Measurements from ENCODE around the gene B9D2. TPM values are rescaled to one million over a fixed set of nuclear protein-coding genes. Genes with fewer than 3 reads are reported as not detected.

B9D2 gene
- total RNA-seq, 2 experiments from 2014 or later, result 4.7 to 5.1 TPM

DNA sequence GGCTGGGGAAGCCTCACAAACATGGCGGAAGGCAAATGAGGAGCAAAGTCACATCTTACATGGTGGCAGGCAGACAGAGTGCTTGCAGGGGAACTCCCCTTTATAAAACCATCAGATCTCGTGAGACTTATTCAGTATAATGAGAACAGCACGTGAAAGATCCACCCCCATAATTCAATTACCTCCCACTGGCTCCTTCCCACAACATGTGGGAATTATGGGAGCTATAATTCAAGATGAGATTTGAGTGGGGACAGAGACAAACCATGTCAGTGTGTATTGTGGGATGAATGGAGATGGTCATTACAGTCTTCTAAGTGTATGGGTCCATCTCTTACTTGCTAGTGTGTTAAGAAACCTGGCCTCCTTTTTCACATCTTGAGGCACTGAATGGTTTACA is 38.1 kb upstream of the B9D2 start:
- CTCF ChIA-PET, result interaction anchor here (1.2 kb wide), 1 partner anchor 162 kb away, joined by 4 read pairs; no protein-coding TSS in a partner anchor
- H3K27me3 Mint-ChIP-seq, result no peaks in the 10 kb centered on the region
- no peaks in the 10 kb centered on the region for H3K9me3 Mint-ChIP-seq
- no peak overlapping the region for H3K4me3 Mint-ChIP-seq
- POLR2A ChIA-PET, result no interaction called here
- H3K27ac Mint-ChIP-seq, result no peak overlapping the region
- intact Hi-C loops (cut with micrococcal nuclease), result no loop called here
- no peak for DNase-seq
- H3K36me3 Mint-ChIP-seq, result no peaks in the 10 kb centered on the region
- H3K4me1 Mint-ChIP-seq (ENCODE audit: low read depth), result peaks cover 27% of the 10 kb centered on the region

DNA sequence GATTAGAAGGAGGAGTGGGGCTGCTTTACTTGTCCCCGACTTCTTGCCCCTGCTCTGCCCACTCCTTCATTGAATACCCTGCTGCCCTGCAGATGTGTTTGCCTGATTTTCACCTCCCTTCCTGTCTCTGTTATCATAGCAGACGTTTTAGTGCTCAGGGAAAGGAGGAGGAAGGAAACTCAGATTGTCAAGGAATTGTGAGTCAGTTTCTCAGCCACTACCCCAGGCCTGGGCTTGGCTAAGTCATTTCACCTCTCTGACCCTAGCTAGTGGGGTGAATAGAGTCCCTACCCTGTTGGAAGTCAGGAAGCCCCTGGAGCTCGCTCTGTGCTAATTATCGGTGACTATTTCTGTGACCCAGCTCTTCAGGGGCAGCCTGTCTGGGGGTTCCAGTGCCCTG is 37.5 kb upstream of the B9D2 start:
- Mint-ChIP-seq H3K9me3 (no peaks in the 10 kb centered on the region), H3K36me3 (no peaks in the 10 kb centered on the region), H3K27me3 (no peaks in the 10 kb centered on the region), H3K27ac (no peak overlapping the region), H3K4me3 (no peak overlapping the region), H3K4me1 (ENCODE audit: low read depth) (peaks cover 29% of the 10 kb centered on the region)
- intact Hi-C loops (cut with micrococcal nuclease), result no loop called here
- DNase-seq, result no peak
- ChIA-PET POLR2A (no interaction called here), CTCF (interaction anchor here (0.5 kb wide), 1 partner anchor 139 kb away, joined by 3 read pairs; no protein-coding TSS in a partner anchor)

DNA sequence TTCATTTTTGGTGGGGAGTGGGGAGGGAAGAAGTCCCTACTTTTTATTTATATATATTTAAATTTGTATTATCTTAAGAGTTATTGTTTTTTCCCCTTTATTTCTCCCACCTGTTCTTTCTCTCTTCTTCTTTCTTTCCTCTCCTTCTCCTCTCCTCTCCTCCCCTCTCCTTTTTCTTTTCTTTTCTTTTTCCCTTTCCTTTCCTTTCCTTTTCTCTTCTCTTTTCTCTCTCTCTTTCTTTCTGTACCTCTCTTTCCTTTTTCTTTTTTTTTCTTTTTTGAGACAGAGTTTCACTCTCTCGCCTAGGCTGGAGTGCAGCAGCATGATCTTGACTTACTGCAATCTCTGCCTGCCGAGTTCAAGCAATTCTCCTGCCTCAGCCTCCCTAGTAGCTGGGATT is 35.6 kb upstream of the B9D2 start:
- intact Hi-C loops (cut with micrococcal nuclease), result no loop called here
- H3K4me3 Mint-ChIP-seq, result no peak overlapping the region
- DNase-seq, result no peak
- H3K27me3 Mint-ChIP-seq, result no peaks in the 10 kb centered on the region
- H3K36me3 Mint-ChIP-seq, result peaks cover 2% of the 10 kb centered on the region
- H3K27ac Mint-ChIP-seq, result no peak overlapping the region
- CTCF ChIA-PET, result interaction anchor here (0.5 kb wide), 1 partner anchor 709 kb away, joined by 3 read pairs; no protein-coding TSS in a partner anchor
- H3K9me3 Mint-ChIP-seq, result no peaks in the 10 kb centered on the region
- peaks cover 41% of the 10 kb centered on the region for H3K4me1 Mint-ChIP-seq (ENCODE audit: low read depth)
- POLR2A ChIA-PET, result no interaction called here

DNA sequence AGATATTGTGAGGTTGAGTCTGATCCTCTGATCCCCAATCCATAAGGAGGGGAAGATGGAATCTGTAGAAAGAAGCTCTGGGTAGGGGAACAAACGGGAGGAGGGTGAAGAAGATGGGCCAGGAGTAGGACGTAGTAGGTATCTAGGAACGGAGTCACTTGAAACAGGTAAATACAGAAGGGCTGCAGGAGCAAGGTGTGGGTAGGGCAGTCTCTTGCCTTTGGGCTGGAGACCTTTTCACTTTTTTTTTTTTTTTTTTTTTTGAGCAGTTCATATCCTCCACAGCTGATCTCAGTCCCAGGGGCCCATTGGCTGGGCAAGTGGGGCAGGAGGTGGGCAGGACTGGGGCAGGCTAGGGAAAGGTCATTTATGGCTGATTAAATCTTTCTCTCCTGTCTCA is 35.1 kb upstream of the B9D2 start:
- Mint-ChIP-seq H3K27ac (no peak overlapping the region), H3K36me3 (peaks cover 2% of the 10 kb centered on the region), H3K4me3 (peak overlapping the region; percentile 96), H3K9me3 (no peaks in the 10 kb centered on the region), H3K27me3 (no peaks in the 10 kb centered on the region), H3K4me1 (ENCODE audit: low read depth) (peaks cover 41% of the 10 kb centered on the region)
- ChIA-PET POLR2A (interaction anchor here (0.6 kb wide), 1 partner anchor 42 kb away, joined by 4 read pairs; no protein-coding TSS in a partner anchor), CTCF (interaction anchor here (0.5 to 1.2 kb wide), 3 partner anchors 41 to 710 kb away, joined by 3 to 4 read pairs (median 3); partner anchors contain the start of gene DMAC2)
- no peak for DNase-seq
- intact Hi-C loops (cut with micrococcal nuclease), result no loop called here

DNA sequence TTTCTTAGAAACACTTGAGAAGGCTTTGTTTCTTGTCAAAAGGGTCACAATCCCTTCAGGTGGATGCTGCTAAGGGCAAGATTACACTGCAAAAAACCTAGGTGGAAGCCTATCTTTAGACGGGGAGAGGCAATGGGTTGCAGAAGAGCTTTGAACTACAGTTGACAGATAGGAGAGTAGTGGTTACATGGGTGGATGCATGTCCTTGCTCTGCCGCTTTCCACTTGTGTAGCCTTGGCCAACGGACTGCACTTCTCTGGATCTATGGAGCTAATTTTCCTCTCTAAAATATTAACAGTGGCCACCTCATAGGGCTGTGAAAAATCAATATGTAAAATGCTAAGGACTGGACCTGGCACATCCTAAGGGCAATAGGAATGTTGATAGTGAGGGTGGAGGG is 34.6 kb upstream of the B9D2 start:
- no peak for DNase-seq
- Mint-ChIP-seq H3K27me3 (no peaks in the 10 kb centered on the region), H3K27ac (no peak overlapping the region), H3K4me3 (peak overlapping the region; percentile 96), H3K36me3 (peaks cover 4% of the 10 kb centered on the region), H3K4me1 (ENCODE audit: low read depth) (peaks cover 41% of the 10 kb centered on the region), H3K9me3 (no peaks in the 10 kb centered on the region)
- POLR2A ChIA-PET, result interaction anchor here (0.6 kb wide), 2 partner anchors 42 to 211 kb away, joined by 3 to 4 read pairs; no protein-coding TSS in a partner anchor
- CTCF ChIA-PET, result interaction anchor here (0.8 to 1.2 kb wide), 3 partner anchors 33 to 199 kb away, joined by 3 to 4 read pairs (median 3); partner anchors contain the start of gene DMAC2
- intact Hi-C loops (cut with micrococcal nuclease), result no loop called here

DNA sequence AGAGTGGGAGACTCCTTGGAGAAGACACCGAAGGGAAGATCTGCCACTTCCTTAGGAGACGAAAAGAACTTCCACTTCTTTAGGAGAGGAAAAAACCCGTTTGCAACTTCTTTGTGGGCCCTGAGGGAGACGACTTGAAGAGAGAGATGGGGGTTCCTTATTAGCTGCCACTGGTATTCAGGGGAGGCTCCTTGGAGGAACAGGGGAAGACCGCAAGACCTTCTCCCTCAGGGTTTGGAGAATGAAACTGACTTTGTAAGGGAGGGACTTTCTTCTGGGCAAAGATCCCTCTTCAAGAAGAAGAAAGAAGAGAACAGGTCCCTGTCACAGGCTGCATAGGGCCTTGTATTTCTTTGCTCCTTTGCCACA is 34.1 kb upstream of the B9D2 start:
- ChIA-PET POLR2A (interaction anchor here (0.6 kb wide), 1 partner anchor 210 kb away, joined by 3 read pairs; no protein-coding TSS in a partner anchor), CTCF (interaction anchor here (0.8 to 1.2 kb wide), 3 partner anchors 32 to 199 kb away, joined by 3 to 4 read pairs (median 3); partner anchors contain the start of gene DMAC2)
- Mint-ChIP-seq H3K27me3 (no peaks in the 10 kb centered on the region), H3K4me3 (peak overlapping the region; percentile 96), H3K36me3 (peaks cover 4% of the 10 kb centered on the region), H3K9me3 (no peaks in the 10 kb centered on the region), H3K27ac (peak overlapping the region; percentile 98), H3K4me1 (ENCODE audit: low read depth) (peaks cover 41% of the 10 kb centered on the region)
- intact Hi-C loops (cut with micrococcal nuclease), result no loop called here
- DNase-seq, result no peak

DNA sequence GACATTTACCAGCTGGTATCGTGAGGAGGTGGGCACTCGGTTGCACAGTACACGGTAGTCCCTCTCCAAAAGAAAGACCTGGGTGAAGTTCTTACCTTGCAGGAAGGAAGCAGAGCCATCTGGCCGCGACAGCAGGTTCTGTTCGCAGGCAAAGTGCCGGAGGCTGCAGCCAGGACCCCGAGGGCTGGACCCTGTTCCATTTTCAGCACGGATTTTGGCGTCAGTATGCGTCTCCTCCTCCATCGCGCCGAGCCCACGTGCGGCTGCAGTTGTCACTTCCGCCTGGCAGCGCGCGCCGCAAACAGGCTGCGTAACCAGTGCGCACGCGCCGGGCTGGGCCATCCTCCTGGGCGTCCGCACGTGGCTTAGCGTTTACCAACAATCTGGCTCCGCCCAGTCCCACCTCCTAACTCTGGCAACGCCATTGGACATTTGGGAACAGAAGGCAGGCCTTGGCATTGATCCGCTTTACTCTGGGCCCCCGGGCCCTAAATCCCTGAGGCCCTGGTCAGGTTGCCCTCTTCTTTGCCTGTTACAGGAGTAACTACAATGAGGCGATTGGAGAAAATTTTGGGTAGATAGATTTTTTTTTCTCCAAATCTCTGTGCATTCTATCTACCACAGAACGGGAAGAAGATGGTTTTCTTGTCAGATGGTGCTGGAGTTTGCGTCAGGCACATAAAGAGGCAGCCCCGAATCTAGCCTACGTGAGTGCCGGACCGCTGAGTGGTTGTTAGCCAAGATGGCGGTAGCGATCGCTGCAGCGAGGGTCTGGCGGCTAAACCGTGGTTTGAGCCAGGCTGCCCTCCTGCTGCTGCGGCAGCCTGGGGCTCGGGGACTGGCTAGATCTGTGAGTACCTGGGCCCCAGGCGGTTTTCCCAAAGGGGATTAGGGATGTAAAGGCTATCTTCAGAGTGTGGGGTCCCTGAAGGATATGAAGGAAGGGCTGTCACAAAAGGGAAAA is 33.4 kb upstream of the B9D2 start, which contains the start of the genes BCKDHA and EXOSC5:
BCKDHA (plus strand) TSS at position 733 of the 964 bp plus-strand sequence; CDS start at position 743, 10 bp downstream.
EXOSC5 (minus strand) TSS at position 274 of the 964 bp plus-strand sequence; CDS start at position 243, 31 bp downstream.
- Mint-ChIP-seq H3K4me3 (peak within 1 kb of the TSS; percentile 96), H3K27ac (peak within 1 kb of the TSS; percentile 98), H3K4me1 (ENCODE audit: low read depth) (peaks cover 41% of the 10 kb centered on the region), H3K9me3 (no peaks in the 10 kb centered on the region), H3K27me3 (no peaks in the 10 kb centered on the region), H3K36me3 (peaks cover 4% of the 10 kb centered on the region)
- CTCF ChIA-PET, result interaction anchor here (0.8 kb wide), 1 partner anchor 32 kb away, joined by 3 read pairs; no protein-coding TSS in a partner anchor
- DNase-seq, result peak; percentile 99
- intact Hi-C loops (cut with micrococcal nuclease), result loop anchor here (1.0 to 2.0 kb wide), 5 partner anchors 33 to 681 kb away; partner anchors contain the start of genes B9D2, COQ8B, DMAC2 and TGFB1
- POLR2A ChIA-PET, result no interaction called here

DNA sequence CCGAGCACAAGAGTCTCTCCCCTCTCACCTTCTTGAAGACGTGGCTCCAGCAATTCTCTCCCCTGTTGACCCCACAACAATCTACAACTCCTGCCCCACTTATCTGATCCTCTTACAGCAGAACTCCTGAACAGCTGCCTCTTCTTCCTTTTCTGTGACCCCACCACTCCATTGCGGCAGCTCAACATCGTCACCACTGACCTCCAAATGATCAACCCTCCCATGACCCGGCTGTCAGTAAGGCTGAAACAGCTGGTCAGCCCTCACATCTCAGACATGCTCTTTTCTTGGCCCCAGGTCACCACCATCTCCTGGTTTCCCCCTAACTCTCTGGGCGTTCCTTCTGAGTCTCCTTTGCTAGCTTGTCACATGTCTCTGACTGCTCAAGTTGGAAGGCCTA is 31.4 kb upstream of the B9D2 start:
- Mint-ChIP-seq H3K4me3 (no peak overlapping the region), H3K4me1 (ENCODE audit: low read depth) (peaks cover 36% of the 10 kb centered on the region), H3K9me3 (no peaks in the 10 kb centered on the region), H3K27me3 (no peaks in the 10 kb centered on the region), H3K36me3 (peaks cover 7% of the 10 kb centered on the region), H3K27ac (no peak overlapping the region)
- intact Hi-C loops (cut with micrococcal nuclease), result no loop called here
- POLR2A ChIA-PET, result interaction anchor here (1.2 kb wide), 1 partner anchor 9 kb away, joined by 5 read pairs; no protein-coding TSS in a partner anchor
- DNase-seq, result no peak
- CTCF ChIA-PET, result no interaction called here

DNA sequence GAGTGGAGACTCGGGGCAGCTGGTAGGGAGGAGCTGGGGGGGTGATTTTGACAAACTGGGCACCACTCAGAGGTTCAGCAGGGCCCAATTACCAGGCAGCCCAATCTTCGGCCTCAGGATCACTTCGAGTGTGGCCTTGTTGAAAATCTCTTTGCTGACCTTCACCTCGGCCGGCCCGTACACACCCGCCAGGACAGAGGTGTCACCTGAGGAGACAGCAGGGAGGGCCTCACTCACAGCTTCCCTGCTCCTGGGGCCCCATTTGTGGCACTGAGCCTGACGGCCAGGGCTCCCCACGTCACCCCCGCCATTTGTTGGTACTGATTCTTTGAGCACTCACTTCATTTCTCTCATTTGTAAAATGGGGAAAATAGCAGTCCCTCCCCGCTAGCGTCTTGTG is 28.8 kb upstream of the B9D2 start:
- H3K36me3 Mint-ChIP-seq, result peaks cover 10% of the 10 kb centered on the region
- H3K27me3 Mint-ChIP-seq, result no peaks in the 10 kb centered on the region
- ChIA-PET POLR2A (no interaction called here), CTCF (no interaction called here)
- DNase-seq, result no peak
- no peak overlapping the region for H3K4me3 Mint-ChIP-seq
- H3K4me1 Mint-ChIP-seq (ENCODE audit: low read depth), result peaks cover 17% of the 10 kb centered on the region
- no peak overlapping the region for H3K27ac Mint-ChIP-seq
- intact Hi-C loops (cut with micrococcal nuclease), result no loop called here
- H3K9me3 Mint-ChIP-seq, result no peaks in the 10 kb centered on the region

DNA sequence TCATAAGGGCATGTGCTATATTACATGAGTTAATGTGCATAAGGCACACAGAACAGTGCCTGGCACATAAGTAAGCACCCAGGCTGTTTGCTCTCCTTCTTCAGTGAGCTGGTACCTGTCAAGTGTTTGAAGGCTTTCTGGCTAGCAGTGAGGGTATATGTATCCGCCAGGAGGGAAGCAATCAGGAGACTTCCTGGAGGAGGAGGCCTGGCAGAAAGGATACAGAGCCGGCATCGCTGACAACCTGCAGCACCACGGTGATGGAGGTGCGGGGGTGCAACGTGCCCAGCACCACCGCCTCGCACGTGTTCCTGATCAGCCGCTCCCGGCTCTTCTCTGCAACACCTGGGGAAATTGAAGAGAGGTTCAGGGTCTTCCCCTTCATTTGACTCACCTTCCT is 27.7 kb upstream of the B9D2 start:
- POLR2A ChIA-PET, result no interaction called here
- intact Hi-C loops (cut with micrococcal nuclease), result no loop called here
- Mint-ChIP-seq H3K27me3 (no peaks in the 10 kb centered on the region), H3K4me3 (no peak overlapping the region), H3K9me3 (no peaks in the 10 kb centered on the region), H3K4me1 (ENCODE audit: low read depth) (peaks cover 14% of the 10 kb centered on the region), H3K36me3 (peaks cover 11% of the 10 kb centered on the region), H3K27ac (no peak overlapping the region)
- CTCF ChIA-PET, result no interaction called here
- no peak for DNase-seq

DNA sequence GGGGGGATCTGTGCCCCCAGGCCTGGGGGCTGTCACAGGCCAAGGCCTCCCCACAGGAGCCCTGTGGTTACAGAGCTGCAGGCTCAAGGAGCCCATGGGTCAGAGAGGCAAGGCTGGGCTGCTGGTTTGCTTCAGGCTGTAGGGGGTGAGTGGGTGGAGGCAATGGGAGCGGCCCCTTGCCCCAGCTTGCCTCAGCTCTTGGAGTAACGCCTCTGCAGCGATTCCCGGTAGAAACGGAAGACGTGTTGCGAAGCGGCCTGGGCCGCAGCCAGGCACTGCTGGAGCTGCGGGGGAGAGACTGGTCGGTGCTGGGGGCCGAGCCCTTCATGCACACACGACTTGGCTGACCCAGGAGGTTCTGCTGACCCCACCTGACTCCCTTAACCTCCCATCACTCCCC is 22.5 kb upstream of the B9D2 start:
- POLR2A ChIA-PET, result interaction anchor here (0.8 kb wide), 1 partner anchor 9 kb away, joined by 5 read pairs; no protein-coding TSS in a partner anchor
- no peak for DNase-seq
- H3K4me3 Mint-ChIP-seq, result no peak overlapping the region
- H3K36me3 Mint-ChIP-seq, result peaks cover 14% of the 10 kb centered on the region
- intact Hi-C loops (cut with micrococcal nuclease), result no loop called here
- H3K27ac Mint-ChIP-seq, result no peak overlapping the region
- no peaks in the 10 kb centered on the region for H3K9me3 Mint-ChIP-seq
- H3K27me3 Mint-ChIP-seq, result no peaks in the 10 kb centered on the region
- CTCF ChIA-PET, result no interaction called here
- H3K4me1 Mint-ChIP-seq (ENCODE audit: low read depth), result no peaks in the 10 kb centered on the region

DNA sequence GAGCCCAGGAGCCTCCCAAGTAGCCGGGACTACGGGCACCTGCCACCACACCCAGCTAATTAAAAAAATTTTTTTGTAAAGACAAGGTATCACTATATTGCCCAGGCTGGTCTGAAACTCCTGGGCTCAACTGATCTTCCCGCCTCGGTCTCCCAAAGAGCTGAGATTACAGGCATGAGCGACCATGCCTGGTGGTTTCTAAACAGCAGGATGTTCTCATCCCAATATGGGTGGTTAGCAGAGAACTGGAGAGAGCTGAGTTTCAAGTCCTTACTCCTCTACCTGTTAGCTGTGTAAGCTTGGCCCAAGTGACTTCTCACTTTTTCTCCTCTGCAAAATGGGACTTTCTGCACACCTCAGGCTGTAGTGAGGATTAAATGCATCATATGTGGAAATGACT is 20.4 kb upstream of the B9D2 start:
- Mint-ChIP-seq H3K27me3 (no peaks in the 10 kb centered on the region), H3K9me3 (no peaks in the 10 kb centered on the region), H3K4me1 (ENCODE audit: low read depth) (no peaks in the 10 kb centered on the region)

More for the DNA sequence above, 20.4 kb upstream of the B9D2 start:
- Mint-ChIP-seq H3K4me3 (no peak overlapping the region), H3K36me3 (peaks cover 8% of the 10 kb centered on the region), H3K27ac (no peak overlapping the region)
- DNase-seq, result no peak
- intact Hi-C loops (cut with micrococcal nuclease), result no loop called here
- ChIA-PET POLR2A (interaction anchor here (1.1 kb wide), 1 partner anchor 19 kb away, joined by 3 read pairs; no protein-coding TSS in a partner anchor), CTCF (no interaction called here)

Data from activated CD4-positive, alpha-beta memory T cell treated with anti-CD3 and anti-CD28 coated beads for 36 hours (primary cell).